Measurements from ENCODE around the gene PRKCH. TPM values are rescaled to one million over a fixed set of nuclear protein-coding genes. Genes with fewer than 3 reads are reported as not detected.

PRKCH gene
- total and polyA plus RNA-seq, 4 donors = 1.8 to 77.2 (median 33.6) TPM

DNA sequence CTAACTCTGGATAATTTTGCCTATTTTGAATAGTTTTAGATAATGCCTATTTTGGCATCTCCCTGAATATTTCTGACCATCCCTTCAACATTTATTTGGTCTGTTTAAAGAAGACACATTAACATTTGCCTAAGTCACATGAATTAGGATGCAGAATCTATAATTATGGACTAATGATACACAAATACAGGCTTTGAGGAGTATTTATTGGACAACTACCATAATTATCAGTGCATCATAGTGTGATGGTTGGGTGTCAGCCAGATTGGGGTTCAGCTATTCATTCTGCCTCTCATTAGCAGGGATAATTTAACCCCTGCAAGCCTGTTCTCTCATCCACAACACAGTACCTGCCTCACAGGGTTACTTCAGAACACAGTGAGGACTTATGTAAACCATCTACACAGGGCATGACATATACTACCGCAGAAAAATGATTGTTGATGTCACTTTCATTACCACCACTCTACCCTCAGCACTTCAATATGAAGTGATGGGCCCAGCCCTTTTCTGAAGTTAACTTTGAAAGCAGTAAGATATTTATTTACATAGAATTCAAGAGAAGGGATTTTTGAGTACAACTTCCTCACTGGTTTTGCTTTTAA lies 14.4 kb downstream of the PRKCH start:
- H3K4me3 ChIP-seq (ENCODE audit: low read length in 2 of 2) = no peak overlapping the region
- H3K36me3 ChIP-seq (ENCODE audit: control insufficient read depth in 1 of 2, insufficient read depth in 2 of 2, low read length in 1 of 2) = no peaks in the 10 kb centered on the region
- no peaks in the 10 kb centered on the region for H3K9me3 ChIP-seq (ENCODE audit: control insufficient read depth, low read length)
- WGBS, 2 donors = 76 to 83% methylated on average over 1 of the region's 1 CpG
- H3K27ac ChIP-seq (ENCODE audit: low read depth in 1 of 2, low read length in 2 of 2) = no peak overlapping the region
- no peak for DNase-seq
- intact Hi-C loops (cut with DNase I) = no loop called here
- no peaks in the 10 kb centered on the region for H3K27me3 ChIP-seq (ENCODE audit: control insufficient read depth in 1 of 2, insufficient read depth in 2 of 2, low read length in 1 of 2)
- no peaks in the 10 kb centered on the region for H3K4me1 ChIP-seq (ENCODE audit: control insufficient read depth in 1 of 2, insufficient read depth in 2 of 2, low read length in 2 of 2)
- no peak for ATAC-seq (ENCODE audit: low FRiP score)

DNA sequence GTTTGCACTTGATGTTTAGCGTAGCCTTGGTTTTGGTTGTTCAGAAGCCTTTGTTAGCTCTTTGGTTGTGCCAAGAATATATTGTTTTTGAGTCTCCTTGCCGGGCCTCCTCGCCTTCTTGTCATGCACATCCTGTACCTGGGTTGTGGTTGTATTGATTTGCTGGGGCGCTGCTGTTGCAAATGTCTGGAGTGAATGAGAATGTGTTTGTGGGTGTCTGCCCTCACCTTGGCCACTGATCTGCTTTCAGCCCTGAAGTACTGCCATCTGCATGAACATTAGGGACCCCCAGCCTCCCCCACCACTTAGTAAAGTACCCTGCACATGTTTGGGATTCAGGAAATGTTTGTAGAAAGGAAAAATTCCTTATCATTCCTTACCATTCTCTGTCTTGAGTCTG lies 16.5 kb downstream of the PRKCH start:
- intact Hi-C loops (cut with DNase I) = no loop called here
- H3K4me1 ChIP-seq (ENCODE audit: control insufficient read depth in 1 of 2, insufficient read depth in 2 of 2, low read length in 2 of 2) = no peaks in the 10 kb centered on the region
- no peak for DNase-seq
- no peaks in the 10 kb centered on the region for H3K27me3 ChIP-seq (ENCODE audit: control insufficient read depth in 1 of 2, insufficient read depth in 2 of 2, low read length in 1 of 2)
- H3K27ac ChIP-seq (ENCODE audit: low read depth in 1 of 2, low read length in 2 of 2) = no peak overlapping the region
- H3K9me3 ChIP-seq (ENCODE audit: control insufficient read depth, low read length) = no peaks in the 10 kb centered on the region
- no peak overlapping the region for H3K4me3 ChIP-seq (ENCODE audit: low read length in 2 of 2)
- 77 to 80% methylated on average over 4 of the region's 4 CpGs for WGBS, 2 donors
- ATAC-seq (ENCODE audit: low FRiP score) = no peak
- no peaks in the 10 kb centered on the region for H3K36me3 ChIP-seq (ENCODE audit: control insufficient read depth in 1 of 2, insufficient read depth in 2 of 2, low read length in 1 of 2)

DNA sequence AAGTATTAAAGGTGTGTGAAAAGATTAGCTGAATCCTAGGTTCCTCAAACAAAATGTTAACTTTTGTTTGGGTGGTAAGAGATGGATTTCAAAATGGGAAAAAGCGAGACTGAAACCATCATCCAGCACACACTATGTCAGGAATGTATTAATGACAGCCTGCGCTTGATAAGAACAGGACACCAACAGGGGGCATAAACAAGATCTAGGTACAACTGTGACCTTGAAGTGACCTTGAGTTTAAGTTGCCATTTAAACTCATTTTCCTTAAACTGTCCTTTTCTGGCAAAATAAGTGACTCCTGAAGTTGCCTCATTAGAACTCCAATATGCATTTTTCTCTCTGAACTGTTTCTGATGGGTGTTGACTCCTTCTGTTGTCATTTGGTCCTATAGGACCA lies 17.1 kb downstream of the PRKCH start:
- Histone ChIP-seq H3K9me3 (ENCODE audit: control insufficient read depth, low read length) (no peaks in the 10 kb centered on the region), H3K36me3 (ENCODE audit: control insufficient read depth in 1 of 2, insufficient read depth in 2 of 2, low read length in 1 of 2) (no peaks in the 10 kb centered on the region), H3K4me3 (ENCODE audit: low read length in 2 of 2) (no peak overlapping the region), H3K27me3 (ENCODE audit: control insufficient read depth in 1 of 2, insufficient read depth in 2 of 2, low read length in 1 of 2) (no peaks in the 10 kb centered on the region), H3K27ac (ENCODE audit: low read depth in 1 of 2, low read length in 2 of 2) (no peak overlapping the region), H3K4me1 (ENCODE audit: control insufficient read depth in 1 of 2, insufficient read depth in 2 of 2, low read length in 2 of 2) (no peaks in the 10 kb centered on the region)
- WGBS, 2 donors = 76% methylated on average over 2 of the region's 2 CpGs
- ATAC-seq (ENCODE audit: low FRiP score) (no peak), DNase-seq (no peak)
- intact Hi-C loops (cut with DNase I) = no loop called here

DNA sequence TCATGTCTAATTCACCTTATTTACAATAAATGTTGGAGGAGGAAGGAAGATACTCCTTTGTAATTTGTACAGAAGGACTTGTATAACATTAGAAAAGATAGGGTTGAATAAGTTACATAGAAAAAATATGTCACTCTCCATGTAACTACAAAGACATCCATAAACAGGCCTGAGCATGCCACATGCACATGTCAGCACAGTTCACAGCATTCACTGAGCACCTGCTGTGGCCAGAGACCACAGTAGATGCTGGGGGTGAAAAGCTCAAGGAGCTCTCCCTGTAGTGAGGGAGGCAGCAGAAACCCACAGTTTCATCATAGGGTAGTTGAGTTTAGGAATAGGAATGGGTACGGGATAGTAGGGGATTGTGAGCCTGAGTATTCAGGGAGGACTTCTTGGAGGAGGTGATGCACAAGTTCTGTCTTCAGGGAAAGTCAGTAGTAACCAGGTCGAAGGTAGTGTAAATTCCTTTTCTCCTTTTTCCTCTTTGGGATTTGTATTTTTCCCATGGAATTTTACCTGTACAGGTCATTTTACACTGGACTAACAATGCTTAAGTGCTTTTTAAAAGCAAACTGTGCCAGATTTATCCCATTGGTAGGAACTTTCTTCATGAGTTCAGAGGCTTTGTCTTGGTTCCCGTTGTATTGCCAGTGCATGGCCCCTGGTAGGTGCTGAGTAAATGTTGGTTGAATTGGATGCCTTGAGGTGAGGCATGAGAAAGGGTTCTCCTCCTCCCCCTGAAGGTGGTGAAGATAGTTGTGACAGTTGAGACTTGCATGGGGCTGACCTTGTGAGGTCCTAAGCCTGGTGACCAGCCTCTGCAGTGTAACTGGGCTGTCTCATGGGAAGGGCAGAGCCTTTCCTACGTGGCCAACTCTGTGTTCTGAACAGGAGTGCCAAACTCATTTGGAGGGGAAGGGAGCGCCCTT lies 20.2 kb downstream of the PRKCH start:
- H3K27ac ChIP-seq (ENCODE audit: low read depth in 1 of 2, low read length in 2 of 2) = no peak overlapping the region
- H3K4me3 ChIP-seq (ENCODE audit: low read length in 2 of 2) = no peak overlapping the region
- ATAC-seq (ENCODE audit: low FRiP score) = no peak
- H3K27me3 ChIP-seq (ENCODE audit: control insufficient read depth in 1 of 2, insufficient read depth in 2 of 2, low read length in 1 of 2) = no peaks in the 10 kb centered on the region
- no peaks in the 10 kb centered on the region for H3K36me3 ChIP-seq (ENCODE audit: control insufficient read depth in 1 of 2, insufficient read depth in 2 of 2, low read length in 1 of 2)
- no peaks in the 10 kb centered on the region for H3K9me3 ChIP-seq (ENCODE audit: control insufficient read depth, low read length)
- no peak for DNase-seq
- H3K4me1 ChIP-seq (ENCODE audit: control insufficient read depth in 1 of 2, insufficient read depth in 2 of 2, low read length in 2 of 2) = no peaks in the 10 kb centered on the region
- 81% methylated on average over 5 of the region's 5 CpGs for WGBS, 2 donors
- intact Hi-C loops (cut with DNase I) = no loop called here

DNA sequence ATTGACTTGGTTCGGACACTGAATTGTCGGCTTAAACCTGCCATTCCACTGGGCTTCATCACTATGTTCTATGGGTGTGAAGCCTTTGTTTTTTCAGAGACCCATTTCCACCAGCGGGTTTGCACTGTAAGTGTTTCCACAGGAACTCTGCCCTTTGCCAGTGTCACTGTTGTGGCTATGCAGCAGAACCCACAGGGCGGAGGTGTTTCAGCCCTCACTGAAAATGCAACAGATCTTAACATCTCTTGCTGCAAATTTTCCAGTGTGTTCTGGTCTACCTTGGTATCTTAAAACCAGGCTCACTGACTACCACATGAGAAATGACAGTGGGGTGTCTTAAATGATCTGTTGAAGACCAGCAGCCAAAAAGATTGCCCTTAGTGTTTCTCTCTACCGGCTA lies 21.1 kb downstream of the PRKCH start:
- H3K27me3 ChIP-seq (ENCODE audit: control insufficient read depth in 1 of 2, insufficient read depth in 2 of 2, low read length in 1 of 2) = no peaks in the 10 kb centered on the region
- H3K9me3 ChIP-seq (ENCODE audit: control insufficient read depth, low read length) = no peaks in the 10 kb centered on the region
- peak in 1 of 2 donors; percentile 53 for DNase-seq
- no peak overlapping the region for H3K4me3 ChIP-seq (ENCODE audit: low read length in 2 of 2)
- no peaks in the 10 kb centered on the region for H3K4me1 ChIP-seq (ENCODE audit: control insufficient read depth in 1 of 2, insufficient read depth in 2 of 2, low read length in 2 of 2)
- H3K36me3 ChIP-seq (ENCODE audit: control insufficient read depth in 1 of 2, insufficient read depth in 2 of 2, low read length in 1 of 2) = no peaks in the 10 kb centered on the region
- WGBS, 2 donors = 89 to 90% methylated on average over 5 of the region's 5 CpGs
- intact Hi-C loops (cut with DNase I) = no loop called here
- H3K27ac ChIP-seq (ENCODE audit: low read depth in 1 of 2, low read length in 2 of 2) = no peak overlapping the region
- no peak for ATAC-seq (ENCODE audit: low FRiP score)

DNA sequence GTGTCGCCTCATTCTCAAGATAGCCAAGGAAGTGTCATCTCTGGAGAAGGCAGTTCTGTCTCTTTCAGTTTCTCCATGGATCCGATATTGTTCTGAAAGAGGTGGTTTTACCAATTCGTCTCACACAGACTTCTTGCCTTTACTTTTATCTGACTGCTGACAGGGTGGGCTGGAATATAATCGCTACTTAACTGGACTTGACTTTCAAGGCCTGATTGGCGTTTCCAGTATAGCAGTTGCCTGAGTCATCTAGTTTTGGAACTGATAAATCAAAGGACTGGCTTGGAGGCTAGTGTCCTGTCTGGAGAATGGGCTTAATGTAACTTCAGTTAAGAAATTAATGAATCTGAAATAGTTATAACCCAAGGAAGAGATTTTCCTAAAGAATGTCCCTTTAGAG lies 21.6 kb downstream of the PRKCH start:
- no peaks in the 10 kb centered on the region for H3K4me1 ChIP-seq (ENCODE audit: control insufficient read depth in 1 of 2, insufficient read depth in 2 of 2, low read length in 2 of 2)
- DNase-seq = no peak
- WGBS, 2 donors = 83 to 87% methylated on average over 5 of the region's 5 CpGs
- H3K27ac ChIP-seq (ENCODE audit: low read depth in 1 of 2, low read length in 2 of 2) = no peak overlapping the region
- H3K27me3 ChIP-seq (ENCODE audit: control insufficient read depth in 1 of 2, insufficient read depth in 2 of 2, low read length in 1 of 2) = no peaks in the 10 kb centered on the region
- no peak overlapping the region for H3K4me3 ChIP-seq (ENCODE audit: low read length in 2 of 2)
- no peak for ATAC-seq (ENCODE audit: low FRiP score)
- no peaks in the 10 kb centered on the region for H3K9me3 ChIP-seq (ENCODE audit: control insufficient read depth, low read length)
- H3K36me3 ChIP-seq (ENCODE audit: control insufficient read depth in 1 of 2, insufficient read depth in 2 of 2, low read length in 1 of 2) = no peaks in the 10 kb centered on the region
- intact Hi-C loops (cut with DNase I) = no loop called here

DNA sequence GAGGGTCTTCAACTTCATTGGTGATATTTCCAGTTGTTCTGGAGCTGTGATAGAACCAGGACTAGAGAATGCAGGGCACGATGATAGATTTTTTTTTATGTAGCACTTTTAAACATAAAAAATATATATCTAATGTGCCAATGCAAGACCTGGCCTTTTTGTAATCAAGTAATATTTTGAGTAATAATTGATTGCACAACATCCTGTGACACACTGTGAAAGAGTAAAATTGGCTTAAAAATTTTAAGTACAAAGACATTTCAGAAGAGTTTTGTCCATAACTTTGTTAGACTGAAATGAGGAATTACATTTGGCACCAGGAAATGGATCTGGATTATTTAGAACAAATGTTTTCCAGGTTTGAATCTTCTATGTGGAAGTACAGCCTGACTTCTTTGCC lies 22.1 kb downstream of the PRKCH start:
- Histone ChIP-seq H3K9me3 (ENCODE audit: control insufficient read depth, low read length) (no peaks in the 10 kb centered on the region), H3K27me3 (ENCODE audit: control insufficient read depth in 1 of 2, insufficient read depth in 2 of 2, low read length in 1 of 2) (no peaks in the 10 kb centered on the region), H3K36me3 (ENCODE audit: control insufficient read depth in 1 of 2, insufficient read depth in 2 of 2, low read length in 1 of 2) (no peaks in the 10 kb centered on the region), H3K27ac (ENCODE audit: low read depth in 1 of 2, low read length in 2 of 2) (no peak overlapping the region), H3K4me1 (ENCODE audit: control insufficient read depth in 1 of 2, insufficient read depth in 2 of 2, low read length in 2 of 2) (no peaks in the 10 kb centered on the region), H3K4me3 (ENCODE audit: low read length in 2 of 2) (no peak overlapping the region)
- DNase-seq = no peak
- ATAC-seq (ENCODE audit: low FRiP score) = no peak
- intact Hi-C loops (cut with DNase I) = no loop called here
- WGBS, 2 donors = 84% methylated on average over 1 of the region's 1 CpG

DNA sequence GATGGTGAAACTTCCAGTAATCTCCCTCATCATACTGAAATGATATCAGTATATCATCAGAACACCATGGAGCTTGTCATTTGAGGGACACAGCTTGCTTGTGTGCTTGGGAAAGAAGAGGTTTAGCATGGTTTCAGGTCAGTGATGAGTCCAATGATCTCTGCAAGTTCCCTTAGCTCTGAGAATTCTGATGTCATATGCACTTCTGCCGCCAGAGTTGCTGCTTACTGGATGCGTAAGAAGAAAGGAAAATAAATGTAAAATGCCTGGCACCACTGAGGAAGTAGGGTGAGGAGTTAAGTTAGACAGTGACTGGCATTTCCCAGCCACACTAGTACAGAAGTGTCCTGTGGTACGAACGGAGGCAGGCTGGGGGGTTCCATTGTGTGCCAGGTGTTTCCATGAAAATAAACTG lies 22.6 kb downstream of the PRKCH start:
- Histone ChIP-seq H3K9me3 (ENCODE audit: control insufficient read depth, low read length) (peaks cover 2% of the 10 kb centered on the region), H3K27ac (ENCODE audit: low read depth in 1 of 2, low read length in 2 of 2) (no peak overlapping the region), H3K4me3 (ENCODE audit: low read length in 2 of 2) (no peak overlapping the region), H3K4me1 (ENCODE audit: control insufficient read depth in 1 of 2, insufficient read depth in 2 of 2, low read length in 2 of 2) (no peaks in the 10 kb centered on the region), H3K27me3 (ENCODE audit: control insufficient read depth in 1 of 2, insufficient read depth in 2 of 2, low read length in 1 of 2) (no peaks in the 10 kb centered on the region), H3K36me3 (ENCODE audit: control insufficient read depth in 1 of 2, insufficient read depth in 2 of 2, low read length in 1 of 2) (no peaks in the 10 kb centered on the region)
- DNase-seq (peak in 1 of 2 donors; percentile 45), ATAC-seq (ENCODE audit: low FRiP score) (no peak)
- 82 to 84% methylated on average over 4 of the region's 4 CpGs for WGBS, 2 donors
- intact Hi-C loops (cut with DNase I) = no loop called here
